ENCODE data around the gene HTRA2. TPM values are rescaled to one million over a fixed set of nuclear protein-coding genes. Genes with fewer than 3 reads are reported as not detected.

The HTRA2 gene
- total and polyA plus RNA-seq, 9 of the 15 experiments (the other 6 are each of a cell fraction or from before 2014, with no cell fraction given) = 54.2 to 71.2 (median 65.8) TPM

DNA sequence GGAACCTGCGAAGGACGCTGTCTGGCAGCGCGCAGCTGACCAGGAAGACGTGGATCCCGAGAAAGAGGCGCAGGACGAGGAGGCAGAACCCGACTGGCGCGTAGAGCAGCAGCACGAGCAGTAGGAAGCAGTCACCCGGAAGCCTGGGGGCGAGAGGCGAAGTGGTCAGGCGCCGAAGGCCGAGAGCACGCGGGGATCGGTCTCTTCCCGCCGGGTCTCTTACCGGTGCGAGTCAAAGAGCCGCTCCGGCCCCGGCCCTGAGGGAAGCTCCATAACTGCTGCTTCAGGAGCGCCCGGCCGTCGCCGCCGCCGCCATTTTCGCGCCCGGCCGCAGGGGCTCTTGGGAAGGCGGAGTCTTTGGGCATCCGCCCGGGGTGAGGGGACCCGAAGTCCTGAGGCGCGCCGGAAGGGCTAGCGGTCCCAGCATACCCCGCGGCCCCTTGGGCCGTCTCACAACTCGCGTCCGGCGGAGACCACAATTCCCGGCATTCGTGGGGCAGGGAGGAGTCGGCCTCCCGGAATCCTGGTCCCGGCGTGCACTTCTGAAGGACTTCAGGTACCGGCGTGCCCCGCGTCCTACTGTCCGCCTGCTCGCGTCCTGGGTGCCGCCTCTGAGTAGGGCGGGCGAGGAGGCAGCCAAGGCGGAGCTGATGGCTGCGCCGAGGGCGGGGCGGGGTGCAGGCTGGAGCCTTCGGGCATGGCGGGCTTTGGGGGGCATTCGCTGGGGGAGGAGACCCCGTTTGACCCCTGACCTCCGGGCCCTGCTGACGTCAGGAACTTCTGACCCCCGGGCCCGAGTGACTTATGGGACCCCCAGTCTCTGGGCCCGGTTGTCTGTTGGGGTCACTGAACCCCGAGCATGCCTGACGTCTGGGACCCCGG is at the start of gene HTRA2, which contains the start of gene AUP1 (continued):
- TF ChIP-seq, protein P1, sequence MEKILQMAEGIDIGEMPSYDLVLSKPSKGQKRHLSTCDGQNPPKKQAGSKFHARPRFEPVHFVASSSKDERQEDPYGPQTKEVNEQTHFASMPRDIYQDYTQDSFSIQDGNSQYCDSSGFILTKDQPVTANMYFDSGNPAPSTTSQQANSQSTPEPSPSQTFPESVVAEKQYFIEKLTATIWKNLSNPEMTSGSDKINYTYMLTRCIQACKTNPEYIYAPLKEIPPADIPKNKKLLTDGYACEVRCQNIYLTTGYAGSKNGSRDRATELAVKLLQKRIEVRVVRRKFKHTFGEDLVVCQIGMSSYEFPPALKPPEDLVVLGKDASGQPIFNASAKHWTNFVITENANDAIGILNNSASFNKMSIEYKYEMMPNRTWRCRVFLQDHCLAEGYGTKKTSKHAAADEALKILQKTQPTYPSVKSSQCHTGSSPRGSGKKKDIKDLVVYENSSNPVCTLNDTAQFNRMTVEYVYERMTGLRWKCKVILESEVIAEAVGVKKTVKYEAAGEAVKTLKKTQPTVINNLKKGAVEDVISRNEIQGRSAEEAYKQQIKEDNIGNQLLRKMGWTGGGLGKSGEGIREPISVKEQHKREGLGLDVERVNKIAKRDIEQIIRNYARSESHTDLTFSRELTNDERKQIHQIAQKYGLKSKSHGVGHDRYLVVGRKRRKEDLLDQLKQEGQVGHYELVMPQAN (IDR thresholded peaks at IDR 0.05; ENCODE audit: borderline replicate concordance) = peak; percentile 85
- 0 out of 2 replicates have a peak, but pooled peaks have one; percentile 1 for TF ChIP-seq ZNF232 (CRISPR knock-in tag; IDR thresholded peaks at IDR 0.05)
- TF ChIP-seq HCFC1 (IDR thresholded peaks at IDR 0.05; ENCODE audit: low read depth, low read length) = peak; percentile 98
- TF ChIP-seq, protein P2, sequence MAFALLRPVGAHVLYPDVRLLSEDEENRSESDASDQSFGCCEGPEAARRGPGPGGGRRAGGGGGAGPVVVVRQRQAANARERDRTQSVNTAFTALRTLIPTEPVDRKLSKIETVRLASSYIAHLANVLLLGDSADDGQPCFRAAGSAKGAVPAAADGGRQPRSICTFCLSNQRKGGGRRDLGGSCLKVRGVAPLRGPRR (CRISPR knock-in tag; IDR thresholded peaks at IDR 0.05) = no peak
- peak; percentile 48 for TF ChIP-seq MYC (IDR thresholded peaks at IDR 0.05; ENCODE audit: low read depth, low read length)
- peak; percentile 44; the same call in 1 of the 2 replicates for TF ChIP-seq MYC (CRISPR knock-in tag; IDR thresholded peaks at IDR 0.05; ENCODE audit: borderline replicate concordance, low read depth)
- TF ChIP-seq ELF1 (tag; IDR thresholded peaks at IDR 0.05) = peak; percentile 95
- TF ChIP-seq TBL1XR1 (IDR thresholded peaks at IDR 0.05; ENCODE audit: low read length in 2 of 2) = peak in 1 of 2 experiments; percentile 31; a peak in 1 of 4 replicates
- TF ChIP-seq, protein P3, sequence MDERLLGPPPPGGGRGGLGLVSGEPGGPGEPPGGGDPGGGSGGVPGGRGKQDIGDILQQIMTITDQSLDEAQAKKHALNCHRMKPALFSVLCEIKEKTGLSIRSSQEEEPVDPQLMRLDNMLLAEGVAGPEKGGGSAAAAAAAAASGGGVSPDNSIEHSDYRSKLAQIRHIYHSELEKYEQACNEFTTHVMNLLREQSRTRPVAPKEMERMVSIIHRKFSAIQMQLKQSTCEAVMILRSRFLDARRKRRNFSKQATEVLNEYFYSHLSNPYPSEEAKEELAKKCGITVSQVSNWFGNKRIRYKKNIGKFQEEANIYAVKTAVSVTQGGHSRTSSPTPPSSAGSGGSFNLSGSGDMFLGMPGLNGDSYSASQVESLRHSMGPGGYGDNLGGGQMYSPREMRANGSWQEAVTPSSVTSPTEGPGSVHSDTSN (CRISPR knock-in tag; IDR thresholded peaks at IDR 0.05; ENCODE audit: low read depth) = no peak
- TF ChIP-seq, protein P3 (tag; conservative IDR thresholded peaks at IDR 0.05; ENCODE audit: low read depth) = no peak
- TF ChIP-seq, protein P4, sequence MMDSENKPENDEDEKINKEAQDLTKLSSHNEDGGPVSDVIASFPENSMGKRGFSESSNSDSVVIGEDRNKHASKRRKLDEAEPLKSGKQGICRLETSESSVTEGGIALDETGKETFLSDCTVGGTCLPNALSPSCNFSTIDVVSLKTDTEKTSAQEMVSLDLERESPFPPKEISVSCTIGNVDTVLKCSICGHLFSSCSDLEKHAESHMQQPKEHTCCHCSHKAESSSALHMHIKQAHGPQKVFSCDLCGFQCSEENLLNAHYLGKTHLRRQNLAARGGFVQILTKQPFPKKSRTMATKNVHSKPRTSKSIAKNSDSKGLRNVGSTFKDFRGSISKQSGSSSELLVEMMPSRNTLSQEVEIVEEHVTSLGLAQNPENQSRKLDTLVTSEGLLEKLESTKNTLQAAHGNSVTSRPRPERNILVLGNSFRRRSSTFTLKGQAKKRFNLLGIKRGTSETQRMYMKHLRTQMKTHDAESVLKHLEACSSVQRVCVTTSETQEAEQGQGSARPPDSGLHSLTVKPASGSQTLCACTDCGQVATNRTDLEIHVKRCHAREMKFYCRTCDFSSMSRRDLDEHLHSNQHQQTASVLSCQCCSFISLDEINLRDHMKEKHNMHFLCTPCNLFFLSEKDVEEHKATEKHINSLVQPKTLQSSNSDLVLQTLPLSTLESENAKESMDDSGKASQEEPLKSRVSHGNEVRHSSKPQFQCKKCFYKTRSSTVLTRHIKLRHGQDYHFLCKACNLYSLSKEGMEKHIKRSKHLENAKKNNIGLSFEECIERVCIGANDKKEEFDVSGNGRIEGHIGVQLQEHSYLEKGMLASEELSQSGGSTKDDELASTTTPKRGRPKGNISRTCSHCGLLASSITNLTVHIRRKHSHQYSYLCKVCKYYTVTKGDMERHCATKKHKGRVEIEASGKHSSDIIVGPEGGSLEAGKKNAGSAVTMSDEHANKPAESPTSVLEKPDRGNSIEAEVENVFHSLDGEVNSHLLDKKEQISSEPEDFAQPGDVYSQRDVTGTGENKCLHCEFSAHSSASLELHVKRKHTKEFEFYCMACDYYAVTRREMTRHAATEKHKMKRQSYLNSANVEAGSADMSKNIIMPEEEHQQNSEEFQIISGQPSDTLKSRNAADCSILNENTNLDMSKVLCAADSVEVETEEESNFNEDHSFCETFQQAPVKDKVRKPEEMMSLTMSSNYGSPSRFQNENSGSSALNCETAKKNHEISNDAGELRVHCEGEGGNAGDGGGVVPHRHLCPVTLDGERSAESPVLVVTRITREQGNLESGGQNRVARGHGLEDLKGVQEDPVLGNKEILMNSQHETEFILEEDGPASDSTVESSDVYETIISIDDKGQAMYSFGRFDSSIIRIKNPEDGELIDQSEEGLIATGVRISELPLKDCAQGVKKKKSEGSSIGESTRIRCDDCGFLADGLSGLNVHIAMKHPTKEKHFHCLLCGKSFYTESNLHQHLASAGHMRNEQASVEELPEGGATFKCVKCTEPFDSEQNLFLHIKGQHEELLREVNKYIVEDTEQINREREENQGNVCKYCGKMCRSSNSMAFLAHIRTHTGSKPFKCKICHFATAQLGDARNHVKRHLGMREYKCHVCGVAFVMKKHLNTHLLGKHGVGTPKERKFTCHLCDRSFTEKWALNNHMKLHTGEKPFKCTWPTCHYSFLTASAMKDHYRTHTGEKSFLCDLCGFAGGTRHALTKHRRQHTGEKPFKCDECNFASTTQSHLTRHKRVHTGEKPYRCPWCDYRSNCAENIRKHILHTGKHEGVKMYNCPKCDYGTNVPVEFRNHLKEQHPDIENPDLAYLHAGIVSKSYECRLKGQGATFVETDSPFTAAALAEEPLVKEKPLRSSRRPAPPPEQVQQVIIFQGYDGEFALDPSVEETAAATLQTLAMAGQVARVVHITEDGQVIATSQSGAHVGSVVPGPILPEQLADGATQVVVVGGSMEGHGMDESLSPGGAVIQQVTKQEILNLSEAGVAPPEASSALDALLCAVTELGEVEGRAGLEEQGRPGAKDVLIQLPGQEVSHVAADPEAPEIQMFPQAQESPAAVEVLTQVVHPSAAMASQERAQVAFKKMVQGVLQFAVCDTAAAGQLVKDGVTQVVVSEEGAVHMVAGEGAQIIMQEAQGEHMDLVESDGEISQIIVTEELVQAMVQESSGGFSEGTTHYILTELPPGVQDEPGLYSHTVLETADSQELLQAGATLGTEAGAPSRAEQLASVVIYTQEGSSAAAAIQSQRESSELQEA (IDR thresholded peaks at IDR 0.05; ENCODE audit: low read depth) = peak; percentile 54
- TF ChIP-seq PHB2 (IDR thresholded peaks at IDR 0.05; ENCODE audit: low read depth) = 0 out of 2 replicates have a peak, but pooled peaks have one; percentile 36
- no peak for TF ChIP-seq RAD51 (IDR thresholded peaks at IDR 0.05; ENCODE audit: borderline replicate concordance, low read depth)

All from K562 (cell line).